ENCODE data around the gene CSNK2B. TPM values are rescaled to one million over a fixed set of nuclear protein-coding genes. Genes with fewer than 3 reads are reported as not detected.

The CSNK2B gene
- total RNA-seq, 1 experiment from 2014 or later = 224 TPM

- Histone ChIP-seq H3K27me3 (ENCODE audit: control insufficient read depth, insufficient read depth, low read length) (no peaks in the 10 kb centered on the region), H3K4me3 (ENCODE audit: insufficient read depth, low read depth, low read length) (peak overlapping the region; percentile 98), H3K36me3 (replicated peaks; ENCODE audit: control insufficient read depth, insufficient read depth, low read length) (peaks cover 20% of the 10 kb centered on the region)
- peak; percentile 94 for DNase-seq
Observed at GRCh38 chr6:31651602-31652191, 14.2 kb upstream of the CSNK2B start.

- Histone ChIP-seq H3K4me3 (ENCODE audit: insufficient read depth, low read depth, low read length) (peak overlapping the region; percentile 98), H3K36me3 (replicated peaks; ENCODE audit: control insufficient read depth, insufficient read depth, low read length) (peaks cover 15% of the 10 kb centered on the region), H3K27me3 (ENCODE audit: control insufficient read depth, insufficient read depth, low read length) (no peaks in the 10 kb centered on the region)
- DNase-seq = peak; percentile 95
Observed at GRCh38 chr6:31652925-31653724, 12.8 kb upstream of the CSNK2B start.

GRCh38 chr6:31654574-31655348 lies 11.1 kb upstream of the CSNK2B start:
- no peak for DNase-seq
- Histone ChIP-seq H3K27me3 (ENCODE audit: control insufficient read depth, insufficient read depth, low read length) (no peaks in the 10 kb centered on the region), H3K36me3 (replicated peaks; ENCODE audit: control insufficient read depth, insufficient read depth, low read length) (no peaks in the 10 kb centered on the region; the same call in none of the 2 replicates), H3K4me3 (ENCODE audit: insufficient read depth, low read depth, low read length) (no peak overlapping the region)

- H3K27me3 ChIP-seq (ENCODE audit: control insufficient read depth, insufficient read depth, low read length) = no peaks in the 10 kb centered on the region
- H3K4me3 ChIP-seq (ENCODE audit: insufficient read depth, low read depth, low read length) = no peak within 1 kb of the TSS
- H3K36me3 ChIP-seq (replicated peaks; ENCODE audit: control insufficient read depth, insufficient read depth, low read length) = no peaks in the 10 kb centered on the region; the same call in none of the 2 replicates
- DNase-seq = no peak
Observed at GRCh38 chr6:31655349-31656237, 10.3 kb upstream of the CSNK2B start, which contains the start of gene APOM. TSS of gene APOM (plus strand) at chr6:31655894. CDS start at chr6:31655967, 73 bp downstream.

- Histone ChIP-seq H3K27me3 (ENCODE audit: control insufficient read depth, insufficient read depth, low read length) (no peaks in the 10 kb centered on the region), H3K4me3 (ENCODE audit: insufficient read depth, low read depth, low read length) (no peak overlapping the region), H3K36me3 (replicated peaks; ENCODE audit: control insufficient read depth, insufficient read depth, low read length) (peaks cover 3% of the 10 kb centered on the region)
- no peak for DNase-seq
Observed at GRCh38 chr6:31657406-31658157, 8.3 kb upstream of the CSNK2B start.

GRCh38 chr6:31658158-31658688 lies 7.7 kb upstream of the CSNK2B start:
- H3K27me3 ChIP-seq (ENCODE audit: control insufficient read depth, insufficient read depth, low read length) = no peaks in the 10 kb centered on the region
- peaks cover 5% of the 10 kb centered on the region for H3K36me3 ChIP-seq (replicated peaks; ENCODE audit: control insufficient read depth, insufficient read depth, low read length)
- DNase-seq = no peak
- H3K4me3 ChIP-seq (ENCODE audit: insufficient read depth, low read depth, low read length) = no peak overlapping the region

GRCh38 chr6:31658983-31659648 lies 6.8 kb upstream of the CSNK2B start:
- Histone ChIP-seq H3K4me3 (ENCODE audit: insufficient read depth, low read depth, low read length) (no peak overlapping the region), H3K27me3 (ENCODE audit: control insufficient read depth, insufficient read depth, low read length) (no peaks in the 10 kb centered on the region), H3K36me3 (replicated peaks; ENCODE audit: control insufficient read depth, insufficient read depth, low read length) (peaks cover 8% of the 10 kb centered on the region)
- no peak for DNase-seq

GRCh38 chr6:31659649-31660380 lies 6.1 kb upstream of the CSNK2B start:
- Histone ChIP-seq H3K27me3 (ENCODE audit: control insufficient read depth, insufficient read depth, low read length) (no peaks in the 10 kb centered on the region), H3K36me3 (replicated peaks; ENCODE audit: control insufficient read depth, insufficient read depth, low read length) (peaks cover 8% of the 10 kb centered on the region)
- DNase-seq = peak; percentile 70

GRCh38 chr6:31660381-31661261 lies 5.3 kb upstream of the CSNK2B start, which contains the start of gene C6orf47:
TSS of gene C6orf47 (minus strand) at chr6:31660778. CDS start at chr6:31659947, 831 bp downstream.
- Histone ChIP-seq H3K36me3 (replicated peaks; ENCODE audit: control insufficient read depth, insufficient read depth, low read length) (peaks cover 8% of the 10 kb centered on the region), H3K27me3 (ENCODE audit: control insufficient read depth, insufficient read depth, low read length) (no peaks in the 10 kb centered on the region), H3K4me3 (ENCODE audit: insufficient read depth, low read depth, low read length) (peak within 1 kb of the TSS; percentile 86)
- DNase-seq = peak; percentile 97

More at GRCh38 chr6:31659649-31660380, 6.1 kb upstream of the CSNK2B start:
- peak overlapping the region; percentile 86 for H3K4me3 ChIP-seq (ENCODE audit: insufficient read depth, low read depth, low read length)

GRCh38 chr6:31661262-31662123 lies 4.4 kb upstream of the CSNK2B start:
- peaks cover 8% of the 10 kb centered on the region for H3K36me3 ChIP-seq (replicated peaks; ENCODE audit: control insufficient read depth, insufficient read depth, low read length)
- no peak overlapping the region for H3K4me3 ChIP-seq (ENCODE audit: insufficient read depth, low read depth, low read length)
- DNase-seq = no peak
- H3K27me3 ChIP-seq (ENCODE audit: control insufficient read depth, insufficient read depth, low read length) = no peaks in the 10 kb centered on the region
